Measurements from ENCODE around the gene HYOU1.

- TF ChIP-seq CTCF (IDR thresholded peaks at IDR 0.05; ENCODE audit: low read depth, low read length) (no peak), POLR2A (IDR thresholded peaks at IDR 0.05; ENCODE audit: extremely low read depth, insufficient read length) (no peak), MYC (IDR thresholded peaks at IDR 0.05; ENCODE audit: low read depth, low read length) (no peak)
- TF ChIP-seq, protein P1, sequence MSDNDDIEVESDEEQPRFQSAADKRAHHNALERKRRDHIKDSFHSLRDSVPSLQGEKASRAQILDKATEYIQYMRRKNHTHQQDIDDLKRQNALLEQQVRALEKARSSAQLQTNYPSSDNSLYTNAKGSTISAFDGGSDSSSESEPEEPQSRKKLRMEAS (IDR thresholded peaks at IDR 0.05; ENCODE audit: low read depth, low read length) = no peak
Observed at GRCh38 chr11:119023741-119024140, 33.3 kb downstream of the HYOU1 start.
